ENCODE measurements around the gene PRND. TPM values are rescaled to one million over a fixed set of nuclear protein-coding genes. Genes with fewer than 3 reads are reported as not detected.

PRND gene
- total and polyA plus RNA-seq, 2 experiments from 2014 or later = 0.10 TPM; not detected in 1

GRCh38 chr20:4720041-4720976, 1.4 kb upstream of the PRND start:
- H2AFZ ChIP-seq = peak overlapping the region; percentile 54
- Mint-ChIP-seq H3K9me3 (no peaks in the 10 kb centered on the region), H3K4me3 (no peak overlapping the region), H3K36me3 (ENCODE audit: low read depth) (no peaks in the 10 kb centered on the region), H3K4me1 (peaks cover 15% of the 10 kb centered on the region), H3K27me3 (ENCODE audit: insufficient read depth, low read depth, poor library complexity) (peaks cover 2% of the 10 kb centered on the region), H3K27ac (peak overlapping the region; percentile 25)
- no peaks in the 10 kb centered on the region for H3K79me2 ChIP-seq (replicated peaks; ENCODE audit: insufficient read depth)
- H4K20me1 ChIP-seq (replicated peaks; ENCODE audit: insufficient read depth) = no peaks in the 10 kb centered on the region
- peak; percentile 81 for ATAC-seq
- H3K27me3 ChIP-seq (ENCODE audit: insufficient read depth) = no peaks in the 10 kb centered on the region
- H3K4me3 ChIP-seq = no peak overlapping the region
- TF ChIP-seq NANOG (IDR thresholded peaks at IDR 0.05; ENCODE audit: borderline replicate concordance) = no peak
- TF ChIP-seq CTCF (conservative IDR thresholded peaks at IDR 0.05; ENCODE audit: low read depth in 2 of 2) = peak; percentile 71 to 87
- DNase-seq (ENCODE audit: low spot score) = peak; percentile 90
- H3K4me1 ChIP-seq (ENCODE audit: insufficient read depth) = peaks cover 12% of the 10 kb centered on the region
- H3K4me2 ChIP-seq = peak overlapping the region; percentile 58; the same call in 1 of the 2 replicates
- H3F3A ChIP-seq (replicated peaks; ENCODE audit: low read depth) = no peaks in the 10 kb centered on the region
- H3K9me2 ChIP-seq (ENCODE audit: insufficient read depth) = no peaks in the 10 kb centered on the region
- no peaks in the 10 kb centered on the region for H3K36me3 ChIP-seq (ENCODE audit: insufficient read depth)
- peak overlapping the region; percentile 72 for H3K27ac ChIP-seq (ENCODE audit: low read depth)

GRCh38 chr20:4720977-4721349, 746 bp upstream of the PRND start:
- Mint-ChIP-seq H3K27me3 (ENCODE audit: insufficient read depth, low read depth, poor library complexity) (peaks cover 2% of the 10 kb centered on the region), H3K4me3 (peak overlapping the region; percentile 6; the same call in 1 of the 3 replicates), H3K4me1 (peaks cover 15% of the 10 kb centered on the region), H3K27ac (no peak overlapping the region), H3K9me3 (no peaks in the 10 kb centered on the region), H3K36me3 (ENCODE audit: low read depth) (no peaks in the 10 kb centered on the region)
- H3K27ac ChIP-seq (ENCODE audit: low read depth) = no peak overlapping the region
- H3K79me2 ChIP-seq (replicated peaks; ENCODE audit: insufficient read depth) = no peaks in the 10 kb centered on the region
- H3K36me3 ChIP-seq (ENCODE audit: insufficient read depth) = no peaks in the 10 kb centered on the region
- DNase-seq (ENCODE audit: low spot score) = peak; percentile 29
- H2AFZ ChIP-seq = peak overlapping the region; percentile 54; the same call in 1 of the 2 replicates
- no peak for TF ChIP-seq CTCF (conservative IDR thresholded peaks at IDR 0.05; ENCODE audit: low read depth in 2 of 2)
- no peak for TF ChIP-seq EZH2phosphoT487 (IDR thresholded peaks at IDR 0.05; ENCODE audit: unreplicated experiment)
- no peak for TF ChIP-seq NANOG (IDR thresholded peaks at IDR 0.05; ENCODE audit: borderline replicate concordance)
- TF ChIP-seq REST (IDR thresholded peaks at IDR 0.05; ENCODE audit: unreplicated experiment) = no peak
- no peaks in the 10 kb centered on the region for H4K20me1 ChIP-seq (replicated peaks; ENCODE audit: insufficient read depth)
- H3K4me1 ChIP-seq (ENCODE audit: insufficient read depth) = peaks cover 12% of the 10 kb centered on the region
- ATAC-seq = peak; percentile 53
- no peaks in the 10 kb centered on the region for H3F3A ChIP-seq (replicated peaks; ENCODE audit: low read depth)
- H3K4me3 ChIP-seq = no peak overlapping the region
- peak overlapping the region; percentile 58; the same call in 1 of the 2 replicates for H3K4me2 ChIP-seq
- H3K9me2 ChIP-seq (ENCODE audit: insufficient read depth) = no peaks in the 10 kb centered on the region
- no peaks in the 10 kb centered on the region for H3K27me3 ChIP-seq (ENCODE audit: insufficient read depth)
